ENCODE data around the gene GLIS1.

GLIS1 gene

GRCh38 chr1:53654216-53655210 lies 84.5 kb downstream of the GLIS1 start:
- no peaks in the 10 kb centered on the region for H3K9me2 ChIP-seq (replicated peaks; ENCODE audit: low read depth, low read length)
- TF ChIP-seq EZH2phosphoT487 (IDR thresholded peaks at IDR 0.05; ENCODE audit: borderline replicate concordance), result no peak
- no peak for TF ChIP-seq CTCF (conservative IDR thresholded peaks at IDR 0.05; ENCODE audit: low read length)
- no peaks in the 10 kb centered on the region for H4K20me1 ChIP-seq (ENCODE audit: insufficient read depth, low read length, poor library complexity, severe bottlenecking)
- no peaks in the 10 kb centered on the region for H3F3A ChIP-seq (ENCODE audit: low read depth)
- no peaks in the 10 kb centered on the region for H3K27me3 ChIP-seq (ENCODE audit: insufficient read depth, low read length, poor library complexity, severe bottlenecking)
- H3K4me3 ChIP-seq (ENCODE audit: low read length, poor library complexity, severe bottlenecking), result no peak overlapping the region
- no peak overlapping the region for H2AFZ ChIP-seq (ENCODE audit: low read length)
- H3K36me3 ChIP-seq (ENCODE audit: insufficient read depth, low read length), result no peaks in the 10 kb centered on the region
- H3K9me3 ChIP-seq (ENCODE audit: insufficient read depth, low read depth, low read length), result no peaks in the 10 kb centered on the region
- peaks cover 40% of the 10 kb centered on the region for H3K4me1 ChIP-seq (ENCODE audit: insufficient read depth, low read length, poor library complexity, severe bottlenecking)
- H3K79me2 ChIP-seq (ENCODE audit: insufficient read depth, low read length), result no peaks in the 10 kb centered on the region
- H3K4me2 ChIP-seq (ENCODE audit: low read depth, low read length, poor library complexity, severe bottlenecking), result no peak overlapping the region
- no peak overlapping the region for H3K9ac ChIP-seq (ENCODE audit: low read depth, low read length, poor library complexity, severe bottlenecking)

- Histone ChIP-seq H3K79me2 (ENCODE audit: insufficient read depth, low read length) (no peaks in the 10 kb centered on the region), H3K4me2 (ENCODE audit: low read depth, low read length, poor library complexity, severe bottlenecking) (no peak overlapping the region), H3F3A (ENCODE audit: low read depth) (no peaks in the 10 kb centered on the region), H3K9me3 (ENCODE audit: insufficient read depth, low read depth, low read length) (no peaks in the 10 kb centered on the region), H3K9ac (ENCODE audit: low read depth, low read length, poor library complexity, severe bottlenecking) (no peak overlapping the region), H3K4me1 (ENCODE audit: insufficient read depth, low read length, poor library complexity, severe bottlenecking) (peaks cover 40% of the 10 kb centered on the region), H3K9me2 (replicated peaks; ENCODE audit: low read depth, low read length) (no peaks in the 10 kb centered on the region), H3K36me3 (ENCODE audit: insufficient read depth, low read length) (no peaks in the 10 kb centered on the region), H2AFZ (ENCODE audit: low read length) (no peak overlapping the region), H4K20me1 (ENCODE audit: insufficient read depth, low read length, poor library complexity, severe bottlenecking) (no peaks in the 10 kb centered on the region), H3K4me3 (ENCODE audit: low read length, poor library complexity, severe bottlenecking) (no peak overlapping the region), H3K27me3 (ENCODE audit: insufficient read depth, low read length, poor library complexity, severe bottlenecking) (no peaks in the 10 kb centered on the region)
- TF ChIP-seq EZH2phosphoT487 (IDR thresholded peaks at IDR 0.05; ENCODE audit: borderline replicate concordance) (no peak), CTCF (conservative IDR thresholded peaks at IDR 0.05; ENCODE audit: low read length) (no peak)
Measured at GRCh38 chr1:53653631-53654030, 85.3 kb downstream of the GLIS1 start.

- Histone ChIP-seq H3K9ac (ENCODE audit: low read depth, low read length, poor library complexity, severe bottlenecking) (no peak overlapping the region), H3K4me3 (ENCODE audit: low read length, poor library complexity, severe bottlenecking) (no peak overlapping the region), H3K36me3 (ENCODE audit: insufficient read depth, low read length) (no peaks in the 10 kb centered on the region), H3K79me2 (ENCODE audit: insufficient read depth, low read length) (no peaks in the 10 kb centered on the region), H4K20me1 (ENCODE audit: insufficient read depth, low read length, poor library complexity, severe bottlenecking) (no peaks in the 10 kb centered on the region), H3K9me3 (ENCODE audit: insufficient read depth, low read depth, low read length) (no peaks in the 10 kb centered on the region), H3K9me2 (replicated peaks; ENCODE audit: low read depth, low read length) (no peaks in the 10 kb centered on the region), H3K4me2 (ENCODE audit: low read depth, low read length, poor library complexity, severe bottlenecking) (no peak overlapping the region), H3K4me1 (ENCODE audit: insufficient read depth, low read length, poor library complexity, severe bottlenecking) (peaks cover 40% of the 10 kb centered on the region), H3F3A (ENCODE audit: low read depth) (no peaks in the 10 kb centered on the region), H3K27me3 (ENCODE audit: insufficient read depth, low read length, poor library complexity, severe bottlenecking) (no peaks in the 10 kb centered on the region), H2AFZ (ENCODE audit: low read length) (no peak overlapping the region)
- TF ChIP-seq EZH2phosphoT487 (IDR thresholded peaks at IDR 0.05; ENCODE audit: borderline replicate concordance) (no peak), CTCF (conservative IDR thresholded peaks at IDR 0.05; ENCODE audit: low read length) (no peak)
Measured at GRCh38 chr1:53653200-53653575, 85.8 kb downstream of the GLIS1 start.
